A673 (cell line): ENCODE results near the gene TMEM92. TPM values are rescaled to one million over a fixed set of nuclear protein-coding genes. Genes with fewer than 3 reads are reported as not detected.
"Not testable (repeated sequence)": the region's sequence is repeated elsewhere in the genome, so short reads cannot be mapped to it uniquely, and the experiment has no call there.

Source experiments
- BruUV-seq: library from RNA; stranded (reverse); fragments of 400-500 nt; replicated peaks from 2 replicates; lab custom pipeline; 2021; lab: Mats Ljungman, UMichigan
- CTCF ChIA-PET: fragments of 300-600 bp; sonication (Branson Sonifier 250); formaldehyde crosslinking; loops from one replicate; lab custom pipeline; 2022; ENCODE audit warnings: antibody characterized with exemption; lab: Charles Lee
- POLR2A ChIA-PET: fragments of 300-600 bp; sonication (Branson Sonifier 250); formaldehyde crosslinking; loops from one replicate; lab custom pipeline; 2022; ENCODE audit warnings: antibody characterized with exemption; ENCODE audit not compliant: low non-redundant PET; lab: Charles Lee
- DNase-seq: peaks from one replicate; pipeline ENCODE4 v3.0.0-alpha.2; 2015; ENCODE audit warnings: low spot score
- H3K27ac ChIP-seq: fragments of 200-600 bp; sonication (generic); 2 replicates; pipeline ENCODE4 v1.5.1; 2016; ENCODE audit warnings: mixed run types, low read depth, mild to moderate bottlenecking, mixed read lengths, antibody characterized with exemption, low read length; ENCODE audit not compliant: poor library complexity, severe bottlenecking
- H3K27me3 ChIP-seq: fragments of 200-600 bp; sonication (generic); replicated peaks from 2 replicates; pipeline ENCODE4 v1.6.1; 2017; ENCODE audit warnings: mixed run types, low read depth, mild to moderate bottlenecking, mixed read lengths, antibody characterized with exemption, low read length; ENCODE audit not compliant: insufficient read depth, poor library complexity
- H3K36me3 ChIP-seq: fragments of 200-600 bp; sonication (generic); 2 replicates; pipeline ENCODE4 v1.6.1; 2016; ENCODE audit warnings: mixed run types, mild to moderate bottlenecking, mixed read lengths, antibody characterized with exemption, low read length; ENCODE audit not compliant: insufficient read depth, poor library complexity, severe bottlenecking
- H3K4me1 ChIP-seq: fragments of 200-600 bp; sonication (generic); 2 replicates; pipeline ENCODE4 v1.6.1; 2017; ENCODE audit warnings: mixed run types, mild to moderate bottlenecking, mixed read lengths, antibody characterized with exemption, low read length; ENCODE audit not compliant: insufficient read depth, poor library complexity, severe bottlenecking
- H3K4me3 ChIP-seq: fragments of 200-600 bp; sonication (generic); 2 replicates; pipeline ENCODE4 v1.5.1; 2016; ENCODE audit warnings: low read depth, mixed run types, mild to moderate bottlenecking, mixed read lengths, low read length; ENCODE audit not compliant: poor library complexity, severe bottlenecking
- H3K9me3 ChIP-seq: fragments of 200-600 bp; sonication (generic); 2 replicates; pipeline ENCODE4 v1.6.1; 2016; ENCODE audit warnings: mixed run types, low read depth, mild to moderate bottlenecking, mixed read lengths, antibody characterized with exemption, low read length; ENCODE audit not compliant: poor library complexity, severe bottlenecking
- EZH2 ChIP-seq: fragments of 200-600 bp; sonication (generic); IDR thresholded peaks from 2 replicates; pipeline ENCODE4 v1.6.1; 2017; ENCODE audit warnings: borderline replicate concordance, low read depth, mild to moderate bottlenecking, mixed read lengths, antibody characterized with exemption, low read length; ENCODE audit not compliant: poor library complexity, severe bottlenecking
- intact Hi-C: fragments of 100-400 bp; cut with micrococcal nuclease; formaldehyde crosslinking; loops from one replicate; pipeline ENCODE4 v1.10.0; 2022; ENCODE audit not compliant: unreplicated experiment
- total RNA-seq: library from RNA; stranded (reverse); gene quantifications from 2 replicates; pipeline ENCODE4 v1.2.3, GENCODE V29; 2021
- TF ChIP-seq, protein P1 (sequence below): fragments of 300-800, 200-600 bp; sonication (generic); conservative IDR thresholded peaks from 2 replicates; pipeline ENCODE4 v1.5.1; 2017; ENCODE audit warnings: low read depth, mild to moderate bottlenecking, antibody characterized with exemption, low read length, moderate library complexity, mixed read lengths

Gene TMEM92
- total RNA-seq, 1 experiment from 2014 or later, result 0.19 TPM

- no peak for TF ChIP-seq EZH2
- TF ChIP-seq, protein P1, sequence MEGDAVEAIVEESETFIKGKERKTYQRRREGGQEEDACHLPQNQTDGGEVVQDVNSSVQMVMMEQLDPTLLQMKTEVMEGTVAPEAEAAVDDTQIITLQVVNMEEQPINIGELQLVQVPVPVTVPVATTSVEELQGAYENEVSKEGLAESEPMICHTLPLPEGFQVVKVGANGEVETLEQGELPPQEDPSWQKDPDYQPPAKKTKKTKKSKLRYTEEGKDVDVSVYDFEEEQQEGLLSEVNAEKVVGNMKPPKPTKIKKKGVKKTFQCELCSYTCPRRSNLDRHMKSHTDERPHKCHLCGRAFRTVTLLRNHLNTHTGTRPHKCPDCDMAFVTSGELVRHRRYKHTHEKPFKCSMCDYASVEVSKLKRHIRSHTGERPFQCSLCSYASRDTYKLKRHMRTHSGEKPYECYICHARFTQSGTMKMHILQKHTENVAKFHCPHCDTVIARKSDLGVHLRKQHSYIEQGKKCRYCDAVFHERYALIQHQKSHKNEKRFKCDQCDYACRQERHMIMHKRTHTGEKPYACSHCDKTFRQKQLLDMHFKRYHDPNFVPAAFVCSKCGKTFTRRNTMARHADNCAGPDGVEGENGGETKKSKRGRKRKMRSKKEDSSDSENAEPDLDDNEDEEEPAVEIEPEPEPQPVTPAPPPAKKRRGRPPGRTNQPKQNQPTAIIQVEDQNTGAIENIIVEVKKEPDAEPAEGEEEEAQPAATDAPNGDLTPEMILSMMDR, result no peak
- Histone ChIP-seq H3K4me3 (no peak overlapping the region), H3K27me3 (peaks cover 80% of the 10 kb centered on the region), H3K4me1 (peaks cover 25% of the 10 kb centered on the region), H3K9me3 (no peaks in the 10 kb centered on the region), H3K27ac (no peak overlapping the region), H3K36me3 (no peaks in the 10 kb centered on the region)
- CTCF ChIA-PET, result interaction anchor here (0.7 kb wide), 1 partner anchor 223 kb away, joined by 3 read pairs; no protein-coding TSS in a partner anchor
- DNase-seq, result no peak
- no TSS peak for BruUV-seq
- intact Hi-C loops, result no loop called here
- POLR2A ChIA-PET, result no interaction called here
These were observed 40.3 kb downstream of the TMEM92 start for GRCh38 chr17:50314456-50315011.

- Histone ChIP-seq H3K4me1 (peaks cover 28% of the 10 kb centered on the region), H3K36me3 (no peaks in the 10 kb centered on the region), H3K27ac (no peak overlapping the region), H3K9me3 (no peaks in the 10 kb centered on the region), H3K4me3 (no peak overlapping the region), H3K27me3 (peaks cover 76% of the 10 kb centered on the region)
- no TSS peak for BruUV-seq
- peak; percentile 81 for DNase-seq
- intact Hi-C loops, result no loop called here
- CTCF ChIA-PET, result interaction anchor here (0.7 to 1.6 kb wide), 4 partner anchors 18 to 1829 kb away, joined by 3 to 4 read pairs (median 3); no protein-coding TSS in a partner anchor
- TF ChIP-seq, protein P1, result no peak
- TF ChIP-seq EZH2, result no peak
- POLR2A ChIA-PET, result no interaction called here
These were observed 41.8 kb downstream of the TMEM92 start for GRCh38 chr17:50316016-50316587.

DNA sequence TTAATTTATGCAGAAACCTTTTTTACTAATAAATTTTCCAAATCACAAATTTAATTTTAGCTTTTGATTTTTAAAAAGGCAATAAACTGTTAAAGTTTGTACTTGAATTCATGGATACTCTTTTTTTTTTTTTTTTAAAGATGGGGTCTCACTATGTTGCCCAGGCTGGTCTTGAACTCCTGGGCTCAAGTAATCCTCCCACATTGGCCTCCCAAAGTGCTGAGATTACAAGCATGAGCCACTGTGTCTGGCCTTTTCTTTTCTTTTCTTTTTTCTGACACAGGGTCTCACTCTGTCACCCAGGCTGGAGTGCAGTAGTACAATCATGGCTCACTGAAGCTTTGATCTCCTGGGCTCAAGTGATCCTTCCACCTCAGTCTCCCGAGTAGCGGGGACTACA is 42.4 kb downstream of the TMEM92 start:
- intact Hi-C loops, H3K36me3 ChIP-seq, H3K4me3 ChIP-seq, POLR2A ChIA-PET, BruUV-seq, DNase-seq, H3K27ac ChIP-seq, H3K9me3 ChIP-seq: not testable (repeated sequence)
- Histone ChIP-seq H3K27me3 (peaks cover 71% of the 10 kb centered on the region), H3K4me1 (peaks cover 28% of the 10 kb centered on the region)
- CTCF ChIA-PET, result interaction anchor here (0.7 to 1.6 kb wide), 4 partner anchors 18 to 1830 kb away, joined by 3 to 4 read pairs (median 3); no protein-coding TSS in a partner anchor
